Lower lobe of right lung (tissue), 2 donors: ENCODE measurements around the gene ANO7. TPM values are rescaled to one million over a fixed set of nuclear protein-coding genes. Genes with fewer than 3 reads are reported as not detected.

Source experiments
- ATAC-seq, 2 donors: fragments of 200-7000 bp; cut with Tn5 transposase; one replicate each; pipeline ENCODE4 v1.9.1; 2020 to 2022; ENCODE audit warnings: mild to moderate bottlenecking in 2 of 2, moderate library complexity in 2 of 2
- DNase-seq: peaks from one replicate; pipeline ENCODE4 v3.0.0-alpha.2; 2020
- H3K27ac ChIP-seq: fragments of 200-600 bp; one replicate; pipeline ENCODE4 v1.8.0; 2022
- H3K27me3 ChIP-seq: fragments of 200-600 bp; one replicate; pipeline ENCODE4 v1.8.0; 2022; ENCODE audit warnings: low read depth
- H3K36me3 ChIP-seq: fragments of 200-600 bp; one replicate; pipeline ENCODE4 v1.8.0; 2022; ENCODE audit warnings: mild to moderate bottlenecking
- H3K4me1 ChIP-seq: fragments of 200-600 bp; one replicate; pipeline ENCODE4 v1.8.0; 2022
- H3K4me3 ChIP-seq: fragments of 200-600 bp; one replicate; pipeline ENCODE4 v1.8.0; 2022; ENCODE audit warnings: mild to moderate bottlenecking
- H3K9me3 ChIP-seq: fragments of 200-600 bp; one replicate; pipeline ENCODE4 v1.8.0; 2022
- CTCF ChIP-seq: fragments of 200-600 bp; IDR thresholded peaks from one replicate; pipeline ENCODE4 v1.8.0; 2022; ENCODE audit warnings: antibody characterized with exemption, mild to moderate bottlenecking
- intact Hi-C: fragments of 100-400 bp; cut with DNase I; formaldehyde crosslinking; loops from one replicate; pipeline ENCODE4 v1.11.0; 2022
- total RNA-seq: library from RNA; stranded (reverse); fragmentation: NEBNext Ultra II Directional; extraction: Animal tissue kit (Norgen Biotek cat#: 25700); gene quantifications from one replicate; pipeline ENCODE4 v1.2.1, GENCODE V29; 2021
- donor health status: DM: no; HTN: yes; CAD: no; lungs with severe emphysema.

The ANO7 gene
- total RNA-seq, 1 donor from 2014 or later = 1.3 TPM

GRCh38 chr2:241258505-241259280, 70.2 kb downstream of the ANO7 start:
- Histone ChIP-seq H3K27ac (no peak overlapping the region), H3K27me3 (no peaks in the 10 kb centered on the region), H3K36me3 (peaks cover 99% of the 10 kb centered on the region), H3K4me1 (peaks cover 9% of the 10 kb centered on the region), H3K4me3 (no peak overlapping the region), H3K9me3 (no peaks in the 10 kb centered on the region)
- ATAC-seq = no peak
- no peak for TF ChIP-seq CTCF
- DNase-seq = no peak
- intact Hi-C loops = no loop called here

GRCh38 chr2:241260911-241261310, 72.4 kb downstream of the ANO7 start:
- TF ChIP-seq CTCF = no peak
- ATAC-seq (no peak), DNase-seq (no peak)
- no peaks in the 10 kb centered on the region for H3K27me3 ChIP-seq
- no peak overlapping the region for H3K4me3 ChIP-seq
- peaks cover 9% of the 10 kb centered on the region for H3K4me1 ChIP-seq
- H3K9me3 ChIP-seq = no peaks in the 10 kb centered on the region
- intact Hi-C loops = no loop called here
- peaks cover 99% of the 10 kb centered on the region for H3K36me3 ChIP-seq
- H3K27ac ChIP-seq = no peak overlapping the region

- H3K27ac ChIP-seq = no peak overlapping the region
- intact Hi-C loops = no loop called here
- H3K4me1 ChIP-seq = peaks cover 9% of the 10 kb centered on the region
- H3K27me3 ChIP-seq = no peaks in the 10 kb centered on the region
- no peak for TF ChIP-seq CTCF
- ATAC-seq (peak; percentile 39 to 48), DNase-seq (no peak)
- H3K36me3 ChIP-seq = peaks cover 99% of the 10 kb centered on the region
- H3K4me3 ChIP-seq = no peak overlapping the region
- no peaks in the 10 kb centered on the region for H3K9me3 ChIP-seq
These were observed 73.2 kb downstream of the ANO7 start for GRCh38 chr2:241261628-241262027.

GRCh38 chr2:241263061-241263460, 74.6 kb downstream of the ANO7 start:
- no peak for TF ChIP-seq CTCF
- intact Hi-C loops = no loop called here
- Histone ChIP-seq H3K9me3 (no peaks in the 10 kb centered on the region), H3K27me3 (no peaks in the 10 kb centered on the region), H3K4me3 (no peak overlapping the region), H3K4me1 (peaks cover 9% of the 10 kb centered on the region), H3K36me3 (peaks cover 99% of the 10 kb centered on the region), H3K27ac (no peak overlapping the region)
- ATAC-seq (no peak), DNase-seq (no peak)

- TF ChIP-seq CTCF = no peak
- peaks cover 28% of the 10 kb centered on the region for H3K4me1 ChIP-seq
- intact Hi-C loops = no loop called here
- H3K27ac ChIP-seq = no peak overlapping the region
- H3K27me3 ChIP-seq = no peaks in the 10 kb centered on the region
- no peak overlapping the region for H3K4me3 ChIP-seq
- ATAC-seq (no peak), DNase-seq (no peak)
- H3K36me3 ChIP-seq = peaks cover 84% of the 10 kb centered on the region
- no peaks in the 10 kb centered on the region for H3K9me3 ChIP-seq
These were observed 77.0 kb downstream of the ANO7 start for GRCh38 chr2:241265506-241265905.
